Skeletal muscle tissue (tissue), 4 donors: Measurements from ENCODE around the gene KRT73. TPM values are rescaled to one million over a fixed set of nuclear protein-coding genes. Genes with fewer than 3 reads are reported as not detected.

Experiments used
- H3K27ac ChIP-seq: one replicate; pipeline ENCODE4 v1.7.0; 2013; ENCODE audit warnings: mild to moderate bottlenecking, low read depth, low read length, inconsistent platforms
- H3K27me3 ChIP-seq, 3 donors: one replicate each; pipeline ENCODE4 v1.7.0; 2013; ENCODE audit warnings: low read length in 3 of 3; ENCODE audit not compliant: control insufficient read depth in 3 of 3, insufficient read depth in 3 of 3
- H3K36me3 ChIP-seq, 3 donors: one replicate each; pipeline ENCODE4 v1.7.0; 2013; ENCODE audit warnings: low read length in 3 of 3; ENCODE audit not compliant: control insufficient read depth in 3 of 3, insufficient read depth in 3 of 3
- H3K4me1 ChIP-seq, 3 donors: one replicate each; pipeline ENCODE4 v1.7.0; 2013; ENCODE audit warnings: low read length in 3 of 3, mild to moderate bottlenecking in 3 of 3; ENCODE audit not compliant: control insufficient read depth in 3 of 3, insufficient read depth in 3 of 3
- H3K4me3 ChIP-seq, 3 donors: one replicate each; pipeline ENCODE4 v1.7.0; 2013; ENCODE audit warnings: low read length in 3 of 3
- H3K9ac ChIP-seq, 3 donors: one replicate each; pipeline ENCODE4 v1.7.0; 2013; ENCODE audit warnings: low read length in 3 of 3, mild to moderate bottlenecking in 3 of 3, moderate library complexity in 2 of 3, low read depth in 1 of 3
- H3K9me3 ChIP-seq, 3 donors: one replicate each; pipeline ENCODE4 v1.7.0; 2013; ENCODE audit warnings: low read length in 3 of 3; ENCODE audit not compliant: control insufficient read depth in 3 of 3
- total RNA-seq: library from RNA; depleted of rRNA; stranded (reverse); fragments of >200 nt; gene quantifications from one replicate; pipeline ENCODE4 v1.2.3, GENCODE V29; 2014
- donor health status: Osteomylitis.

The KRT73 gene
- total RNA-seq, 1 donor from 2014 or later, result under 0.01 TPM

- Histone ChIP-seq H3K27me3 (peaks cover 0 to 18% (median 7%) of the 10 kb centered on the region in 3 donors), H3K9me3 (no peaks in the 10 kb centered on the region), H3K4me1 (no peaks in the 10 kb centered on the region), H3K4me3 (no peak overlapping the region), H3K9ac (no peak overlapping the region), H3K27ac (no peak overlapping the region), H3K36me3 (no peaks in the 10 kb centered on the region)
Observed at GRCh38 chr12:52590021-52590420, 28.3 kb downstream of the KRT73 start.

GRCh38 chr12:52587563-52587962 is 30.8 kb downstream of the KRT73 start:
- Histone ChIP-seq H3K27ac (no peak overlapping the region), H3K9me3 (no peaks in the 10 kb centered on the region), H3K4me3 (no peak overlapping the region), H3K36me3 (no peaks in the 10 kb centered on the region), H3K27me3 (peaks cover 2 to 14% (median 5%) of the 10 kb centered on the region in 3 donors), H3K9ac (no peak overlapping the region), H3K4me1 (no peaks in the 10 kb centered on the region)

- Histone ChIP-seq H3K27me3 (peaks cover 5 to 22% (median 5%) of the 10 kb centered on the region in 3 donors), H3K9ac (no peak overlapping the region), H3K36me3 (no peaks in the 10 kb centered on the region), H3K9me3 (no peaks in the 10 kb centered on the region), H3K4me1 (no peaks in the 10 kb centered on the region), H3K27ac (no peak overlapping the region), H3K4me3 (no peak overlapping the region)
Observed at GRCh38 chr12:52585946-52586345, 32.4 kb downstream of the KRT73 start.

GRCh38 chr12:52585066-52585465 is 33.3 kb downstream of the KRT73 start:
- no peak overlapping the region for H3K27ac ChIP-seq
- H3K4me3 ChIP-seq, result no peak overlapping the region
- H3K9ac ChIP-seq, result no peak overlapping the region
- no peaks in the 10 kb centered on the region for H3K4me1 ChIP-seq
- no peaks in the 10 kb centered on the region for H3K9me3 ChIP-seq
- no peaks in the 10 kb centered on the region for H3K36me3 ChIP-seq
- peaks cover 5 to 18% (median 8%) of the 10 kb centered on the region in 3 donors for H3K27me3 ChIP-seq

GRCh38 chr12:52584156-52584682 is 34.1 kb downstream of the KRT73 start:
- Histone ChIP-seq H3K9me3 (no peaks in the 10 kb centered on the region), H3K9ac (no peak overlapping the region), H3K4me1 (no peaks in the 10 kb centered on the region), H3K27me3 (peaks cover 5 to 17% (median 13%) of the 10 kb centered on the region in 3 donors), H3K27ac (no peak overlapping the region), H3K4me3 (no peak overlapping the region), H3K36me3 (no peaks in the 10 kb centered on the region)

- H3K36me3 ChIP-seq, result no peaks in the 10 kb centered on the region
- no peak overlapping the region for H3K4me3 ChIP-seq
- no peaks in the 10 kb centered on the region for H3K9me3 ChIP-seq
- no peak overlapping the region for H3K9ac ChIP-seq
- peaks cover 5 to 17% (median 13%) of the 10 kb centered on the region in 3 donors for H3K27me3 ChIP-seq
- H3K4me1 ChIP-seq, result no peaks in the 10 kb centered on the region
- no peak overlapping the region for H3K27ac ChIP-seq
Observed at GRCh38 chr12:52582971-52583456, 35.3 kb downstream of the KRT73 start.

- Histone ChIP-seq H3K27me3 (peaks cover 5 to 16% (median 13%) of the 10 kb centered on the region in 3 donors), H3K9me3 (no peaks in the 10 kb centered on the region), H3K27ac (no peak overlapping the region), H3K9ac (no peak overlapping the region), H3K4me1 (no peaks in the 10 kb centered on the region), H3K36me3 (no peaks in the 10 kb centered on the region), H3K4me3 (no peak overlapping the region)
Observed at GRCh38 chr12:52582486-52582885, 35.9 kb downstream of the KRT73 start.

GRCh38 chr12:52581481-52581880 is 36.9 kb downstream of the KRT73 start:
- Histone ChIP-seq H3K9ac (no peak overlapping the region), H3K9me3 (no peaks in the 10 kb centered on the region), H3K4me1 (no peaks in the 10 kb centered on the region), H3K27ac (no peak overlapping the region), H3K4me3 (no peak overlapping the region), H3K36me3 (no peaks in the 10 kb centered on the region), H3K27me3 (peaks cover 5 to 15% (median 13%) of the 10 kb centered on the region in 3 donors)

GRCh38 chr12:52581066-52581465 is 37.3 kb downstream of the KRT73 start:
- H3K27me3 ChIP-seq, result peaks cover 5 to 16% (median 13%) of the 10 kb centered on the region in 3 donors
- no peaks in the 10 kb centered on the region for H3K4me1 ChIP-seq
- no peak overlapping the region for H3K9ac ChIP-seq
- no peaks in the 10 kb centered on the region for H3K36me3 ChIP-seq
- H3K9me3 ChIP-seq, result no peaks in the 10 kb centered on the region
- no peak overlapping the region for H3K27ac ChIP-seq
- H3K4me3 ChIP-seq, result no peak overlapping the region

GRCh38 chr12:52580496-52580895 is 37.9 kb downstream of the KRT73 start:
- Histone ChIP-seq H3K4me1 (no peaks in the 10 kb centered on the region), H3K4me3 (no peak overlapping the region), H3K27me3 (peaks cover 5 to 16% (median 13%) of the 10 kb centered on the region in 3 donors), H3K36me3 (no peaks in the 10 kb centered on the region), H3K27ac (no peak overlapping the region), H3K9ac (no peak overlapping the region), H3K9me3 (no peaks in the 10 kb centered on the region)
